ENCODE data around the gene NR6A1. TPM values are rescaled to one million over a fixed set of nuclear protein-coding genes. Genes with fewer than 3 reads are reported as not detected.

The NR6A1 gene
- total RNA-seq, 1 experiment from 2014 or later = 99.3 TPM

GRCh38 chr9:124497441-124497840 lies 273.7 kb downstream of the NR6A1 start:
- Histone ChIP-seq H2AK5ac (ENCODE audit: insufficient read length, low read length) (no peak overlapping the region), H4K5ac (ENCODE audit: insufficient read length, low read depth, low read length) (no peak overlapping the region), H3K56ac (ENCODE audit: insufficient read length, low read depth, low read length) (no peak overlapping the region), H4K91ac (ENCODE audit: insufficient read length, low read depth, low read length) (no peak overlapping the region), H3K14ac (ENCODE audit: insufficient read depth, low read length) (no peak overlapping the region), H2BK120ac (ENCODE audit: low read depth, low read length, poor library complexity, severe bottlenecking) (no peak overlapping the region), H3K9me3 (ENCODE audit: control insufficient read depth, low read depth, low read length) (no peaks in the 10 kb centered on the region), H3K23me2 (ENCODE audit: insufficient read length, low read depth, low read length, poor library complexity, severe bottlenecking) (no peaks in the 10 kb centered on the region), H2BK20ac (ENCODE audit: low read depth, low read length, poor library complexity, severe bottlenecking) (no peak overlapping the region), H4K20me1 (ENCODE audit: control insufficient read depth, insufficient read depth, insufficient read length) (no peaks in the 10 kb centered on the region), H2AFZ (ENCODE audit: low read length) (no peak overlapping the region), H3K27ac (ENCODE audit: insufficient read length, low read depth, low read length) (no peak overlapping the region), H4K8ac (replicated peaks; ENCODE audit: insufficient read length, low read depth, low read length) (no peak overlapping the region), H3K4ac (ENCODE audit: low read depth, low read length) (no peak overlapping the region), H3T11ph (ENCODE audit: low read length) (no peak overlapping the region), H3K18ac (ENCODE audit: insufficient read length, low read depth, low read length) (no peak overlapping the region), H3K79me2 (ENCODE audit: insufficient read depth, low read length) (no peaks in the 10 kb centered on the region), H3K4me1 (ENCODE audit: insufficient read depth, low read length) (no peaks in the 10 kb centered on the region), H2BK15ac (ENCODE audit: low read depth, low read length) (no peak overlapping the region), H3K27me3 (ENCODE audit: insufficient read depth, low read length) (peaks cover 8% of the 10 kb centered on the region), H3K9ac (ENCODE audit: extremely low read depth, insufficient read length, low read length) (no peak overlapping the region), H3K23ac (ENCODE audit: insufficient read length, low read depth, low read length) (no peak overlapping the region), H2BK5ac (ENCODE audit: insufficient read length, low read length) (no peak overlapping the region), H3K4me2 (ENCODE audit: insufficient read depth, insufficient read length, low read length) (no peak overlapping the region), H3K79me1 (ENCODE audit: insufficient read depth, low read depth, low read length, poor library complexity, severe bottlenecking) (no peaks in the 10 kb centered on the region), H2BK12ac (ENCODE audit: insufficient read length, low read depth, low read length) (no peak overlapping the region)
- no peaks in the 10 kb centered on the region for H3K9me3 Mint-ChIP-seq
- TF ChIP-seq CTCF (conservative IDR thresholded peaks at IDR 0.05) = no peak
- H3K4me3 Mint-ChIP-seq = no peak overlapping the region
- DNase-seq = no peak
- WGBS (ENCODE audit: extremely low coverage, insufficient read length, low lambda C conversion rate) = no CpG with 5 or more reads among the region's 8 CpGs
- peaks cover 40% of the 10 kb centered on the region for H3K27me3 Mint-ChIP-seq (ENCODE audit: low read depth)
- H3K36me3 Mint-ChIP-seq (ENCODE audit: insufficient read depth in 1 of 3, low read depth in 3 of 3) = no peaks in the 10 kb centered on the region
- peaks cover 0 to 27% of the 10 kb centered on the region in 2 experiments; a peak in 2 of 4 replicates for H3K4me1 Mint-ChIP-seq
- H3K27ac Mint-ChIP-seq = no peak overlapping the region

All from H9 (cell line).